NCI-H146 treated with DMSO at 0.1 percent for 48 hours (cell line): ENCODE results near the gene ZDHHC12.

Experiments used
- DNase-seq: peaks from one replicate; lab custom pipeline; 2025; ENCODE audit not compliant: unreplicated experiment; lab: John Stamatoyannopoulos, UW

Gene ZDHHC12

GRCh38 chr9:128731093-128731492, 7.2 kb upstream of the ZDHHC12 start:
- no peak for DNase-seq

- DNase-seq, result no peak
These were observed 6.0 kb upstream of the ZDHHC12 start for GRCh38 chr9:128729766-128730517.

- no peak for DNase-seq
These were observed 5.4 kb upstream of the ZDHHC12 start for GRCh38 chr9:128729302-128729701.

GRCh38 chr9:128728298-128728697, 4.4 kb upstream of the ZDHHC12 start:
- no peak for DNase-seq

GRCh38 chr9:128727640-128728248, 3.8 kb upstream of the ZDHHC12 start:
- DNase-seq, result no peak

- DNase-seq, result peak; percentile 54
These were observed 851 bp upstream of the ZDHHC12 start for GRCh38 chr9:128724744-128725211.

GRCh38 chr9:128723352-128723865, 518 bp downstream of the ZDHHC12 start:
- DNase-seq, result no peak

GRCh38 chr9:128722380-128723351, 1.3 kb downstream of the ZDHHC12 start:
- DNase-seq, result no peak

GRCh38 chr9:128721487-128722010, 2.4 kb downstream of the ZDHHC12 start:
- no peak for DNase-seq

GRCh38 chr9:128720841-128721486, 3.0 kb downstream of the ZDHHC12 start:
- DNase-seq, result no peak

- DNase-seq, result no peak
These were observed 3.9 kb downstream of the ZDHHC12 start for GRCh38 chr9:128719919-128720605.

- no peak for DNase-seq
These were observed 5.5 kb downstream of the ZDHHC12 start for GRCh38 chr9:128718475-128718874.

- DNase-seq, result no peak
These were observed 5.9 kb downstream of the ZDHHC12 start for GRCh38 chr9:128718047-128718446.

- DNase-seq, result no peak
These were observed 7.2 kb downstream of the ZDHHC12 start for GRCh38 chr9:128716581-128717254.

- DNase-seq, result no peak
These were observed 8.5 kb downstream of the ZDHHC12 start for GRCh38 chr9:128715436-128715750.

GRCh38 chr9:128714586-128715435, 9.1 kb downstream of the ZDHHC12 start:
- DNase-seq, result no peak

GRCh38 chr9:128713941-128714573, 9.9 kb downstream of the ZDHHC12 start:
- no peak for DNase-seq

- DNase-seq, result no peak
These were observed 10.5 kb downstream of the ZDHHC12 start for GRCh38 chr9:128713411-128713780.
